ENCODE results near the gene GALNTL6. TPM values are rescaled to one million over a fixed set of nuclear protein-coding genes. Genes with fewer than 3 reads are reported as not detected.

Gene GALNTL6
- polyA plus RNA-seq, 3 donors, result 0.79 to 1.5 (median 1.0) TPM

GRCh38 chr4:172578712-172579111, 765.5 kb downstream of the GALNTL6 start:
- DNase-seq (ENCODE audit: extremely low read depth in 1 of 11, low read depth in 9 of 11, low spot score in 4 of 11), result no peak

GRCh38 chr4:172584816-172585215, 771.6 kb downstream of the GALNTL6 start:
- DNase-seq (ENCODE audit: extremely low read depth in 1 of 11, low read depth in 9 of 11, low spot score in 4 of 11), result no peak

- DNase-seq (ENCODE audit: extremely low read depth in 1 of 11, low read depth in 9 of 11, low spot score in 4 of 11), result no peak
Measured at GRCh38 chr4:172596206-172596605, 783.0 kb downstream of the GALNTL6 start.

GRCh38 chr4:172599554-172599953, 786.4 kb downstream of the GALNTL6 start:
- no peak for DNase-seq (ENCODE audit: extremely low read depth in 1 of 11, low read depth in 9 of 11, low spot score in 4 of 11)

- DNase-seq (ENCODE audit: extremely low read depth in 1 of 11, low read depth in 9 of 11, low spot score in 4 of 11), result peak in 5 of 11 donors; percentile 2 to 20 (median 6)
Measured at GRCh38 chr4:172601195-172601594, 788.0 kb downstream of the GALNTL6 start.

- no peak for DNase-seq (ENCODE audit: extremely low read depth in 1 of 11, low read depth in 9 of 11, low spot score in 4 of 11)
Measured at GRCh38 chr4:172619218-172619617, 806.0 kb downstream of the GALNTL6 start.

GRCh38 chr4:172619798-172620197, 806.6 kb downstream of the GALNTL6 start:
- DNase-seq (ENCODE audit: extremely low read depth in 1 of 11, low read depth in 9 of 11, low spot score in 4 of 11), result no peak

GRCh38 chr4:172628263-172628662, 815.1 kb downstream of the GALNTL6 start:
- DNase-seq (ENCODE audit: extremely low read depth in 1 of 11, low read depth in 9 of 11, low spot score in 4 of 11), result no peak

GRCh38 chr4:172630280-172630679, 817.1 kb downstream of the GALNTL6 start:
- no peak for DNase-seq (ENCODE audit: extremely low read depth in 1 of 11, low read depth in 9 of 11, low spot score in 4 of 11)

GRCh38 chr4:172631832-172632231, 818.6 kb downstream of the GALNTL6 start:
- no peak for DNase-seq (ENCODE audit: extremely low read depth in 1 of 11, low read depth in 9 of 11, low spot score in 4 of 11)

- DNase-seq (ENCODE audit: extremely low read depth in 1 of 11, low read depth in 9 of 11, low spot score in 4 of 11), result no peak
Measured at GRCh38 chr4:172648471-172648870, 835.3 kb downstream of the GALNTL6 start.

- no peak for DNase-seq (ENCODE audit: extremely low read depth in 1 of 11, low read depth in 9 of 11, low spot score in 4 of 11)
Measured at GRCh38 chr4:172649143-172649542, 835.9 kb downstream of the GALNTL6 start.

GRCh38 chr4:172650758-172651530, 837.7 kb downstream of the GALNTL6 start:
- no peak for DNase-seq (ENCODE audit: extremely low read depth in 1 of 11, low read depth in 9 of 11, low spot score in 4 of 11)

GRCh38 chr4:172651961-172652360, 838.8 kb downstream of the GALNTL6 start:
- no peak for DNase-seq (ENCODE audit: extremely low read depth in 1 of 11, low read depth in 9 of 11, low spot score in 4 of 11)

GRCh38 chr4:172652369-172652768, 839.2 kb downstream of the GALNTL6 start:
- no peak for DNase-seq (ENCODE audit: extremely low read depth in 1 of 11, low read depth in 9 of 11, low spot score in 4 of 11)

GRCh38 chr4:172653676-172654075, 840.5 kb downstream of the GALNTL6 start:
- DNase-seq (ENCODE audit: extremely low read depth in 1 of 11, low read depth in 9 of 11, low spot score in 4 of 11), result no peak

- DNase-seq (ENCODE audit: extremely low read depth in 1 of 11, low read depth in 9 of 11, low spot score in 4 of 11), result peak in 2 of 11 donors; percentile 3 to 8
Measured at GRCh38 chr4:172654457-172654856, 841.3 kb downstream of the GALNTL6 start.

GRCh38 chr4:172656055-172656454, 842.9 kb downstream of the GALNTL6 start:
- no peak for DNase-seq (ENCODE audit: extremely low read depth in 1 of 11, low read depth in 9 of 11, low spot score in 4 of 11)

- no peak for DNase-seq (ENCODE audit: extremely low read depth in 1 of 11, low read depth in 9 of 11, low spot score in 4 of 11)
Measured at GRCh38 chr4:172657081-172657480, 843.9 kb downstream of the GALNTL6 start.

- peak in 2 of 11 donors; percentile 2 to 7 for DNase-seq (ENCODE audit: extremely low read depth in 1 of 11, low read depth in 9 of 11, low spot score in 4 of 11)
Measured at GRCh38 chr4:172660251-172660650, 847.0 kb downstream of the GALNTL6 start.

- no peak for DNase-seq (ENCODE audit: extremely low read depth in 1 of 11, low read depth in 9 of 11, low spot score in 4 of 11)
Measured at GRCh38 chr4:172662113-172662512, 848.9 kb downstream of the GALNTL6 start.

Data from renal cortex interstitium (tissue), 11 donors.